Hindlimb muscle (tissue), 1 donor: Measurements from ENCODE around the gene DIS3L2. TPM values are rescaled to one million over a fixed set of nuclear protein-coding genes. Genes with fewer than 3 reads are reported as not detected.
"Not testable (repeated sequence)": the region's sequence is repeated elsewhere in the genome, so short reads cannot be mapped to it uniquely, and the experiment has no call there.

Experiments
- DNase-seq: peaks from one replicate; pipeline ENCODE4 v3.0.0-alpha.2; 2013
- polyA plus RNA-seq: library from polyadenylated mRNA; unstranded; fragments of 120-200 nt; gene quantifications from one replicate; pipeline ENCODE4 v1.2.1, GENCODE V29; 2013; ENCODE audit not compliant: insufficient read length

The DIS3L2 gene
- polyA plus RNA-seq, 1 donor: 25.9 TPM

DNA sequence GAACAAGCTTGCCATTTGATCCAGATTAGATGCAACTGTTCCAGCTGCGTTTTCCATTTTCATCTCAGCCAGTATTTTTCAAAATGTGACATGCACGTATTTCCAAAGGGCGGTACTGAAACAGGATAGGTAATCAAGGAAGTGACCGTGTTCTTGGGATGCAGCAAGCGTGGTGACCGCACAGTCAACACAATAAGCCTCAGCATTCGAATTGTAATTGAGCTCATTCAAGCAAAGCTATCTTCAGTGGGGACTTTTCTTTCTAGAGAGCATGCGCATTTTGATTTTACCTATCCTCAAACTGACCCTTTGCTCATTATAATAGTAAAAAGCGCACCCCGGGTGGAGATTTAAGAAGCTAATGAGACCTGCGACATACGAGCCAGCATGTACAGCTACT is 413.7 kb downstream of the DIS3L2 start:
- DNase-seq: no peak

DNA sequence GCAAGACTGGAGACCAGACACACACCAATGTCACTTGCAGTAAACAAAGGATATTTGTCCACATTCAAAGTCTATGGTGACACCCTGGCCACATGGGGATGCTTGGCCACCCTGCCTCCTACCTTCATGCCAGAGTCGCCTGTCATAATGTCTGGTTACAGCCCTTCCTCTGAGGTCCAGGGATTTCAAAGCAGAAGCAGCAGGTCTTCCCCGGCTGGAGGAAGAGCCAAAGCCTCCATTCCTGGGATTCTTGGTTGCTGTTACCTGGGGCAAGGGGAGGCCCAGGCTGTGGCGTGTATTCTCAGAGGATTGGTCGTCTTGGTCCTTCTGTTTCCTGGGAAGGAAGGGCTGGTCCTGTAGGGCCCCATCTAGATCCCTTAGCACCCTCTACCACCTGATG is 414.7 kb downstream of the DIS3L2 start:
- no peak for DNase-seq

DNA sequence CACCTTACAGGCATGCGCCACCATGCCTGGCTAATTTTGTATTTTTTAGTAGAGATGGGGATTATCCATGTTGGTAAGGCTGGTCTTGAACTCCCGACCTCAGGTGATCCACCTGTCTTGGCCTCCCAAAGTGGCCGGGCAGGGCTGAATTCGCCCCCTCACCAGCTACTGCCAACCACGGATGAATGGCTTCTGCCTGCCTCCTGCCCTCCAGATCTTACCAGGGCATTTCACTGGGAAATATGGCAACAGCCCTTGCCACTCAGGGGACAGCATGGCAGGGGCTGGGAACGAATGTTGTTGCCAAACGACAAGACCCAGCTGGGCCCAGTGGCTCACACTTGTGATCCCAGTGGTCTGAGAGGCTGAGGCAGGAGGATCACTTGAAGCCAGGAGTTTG is 415.2 kb downstream of the DIS3L2 start:
- DNase-seq: no peak

DNA sequence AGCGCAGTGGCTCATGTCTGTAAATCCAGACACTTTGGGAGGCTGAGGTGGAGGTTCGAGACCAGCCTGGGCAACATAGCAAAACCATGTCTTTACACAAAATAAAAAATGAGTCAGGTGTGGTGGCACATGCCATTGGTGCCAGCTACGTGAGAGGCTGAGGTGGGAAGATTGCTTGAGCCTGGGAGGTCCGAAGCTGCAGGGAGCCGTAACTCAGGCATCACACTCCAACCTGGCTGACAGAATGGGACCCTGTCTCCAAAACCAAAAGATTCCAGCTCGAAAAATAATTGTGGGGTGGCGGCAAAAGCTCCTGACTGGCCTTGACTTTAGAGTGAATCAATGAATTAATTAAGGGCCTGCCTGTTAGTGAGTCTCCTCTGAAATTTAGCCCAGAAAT is 415.8 kb downstream of the DIS3L2 start:
- no peak for DNase-seq

DNA sequence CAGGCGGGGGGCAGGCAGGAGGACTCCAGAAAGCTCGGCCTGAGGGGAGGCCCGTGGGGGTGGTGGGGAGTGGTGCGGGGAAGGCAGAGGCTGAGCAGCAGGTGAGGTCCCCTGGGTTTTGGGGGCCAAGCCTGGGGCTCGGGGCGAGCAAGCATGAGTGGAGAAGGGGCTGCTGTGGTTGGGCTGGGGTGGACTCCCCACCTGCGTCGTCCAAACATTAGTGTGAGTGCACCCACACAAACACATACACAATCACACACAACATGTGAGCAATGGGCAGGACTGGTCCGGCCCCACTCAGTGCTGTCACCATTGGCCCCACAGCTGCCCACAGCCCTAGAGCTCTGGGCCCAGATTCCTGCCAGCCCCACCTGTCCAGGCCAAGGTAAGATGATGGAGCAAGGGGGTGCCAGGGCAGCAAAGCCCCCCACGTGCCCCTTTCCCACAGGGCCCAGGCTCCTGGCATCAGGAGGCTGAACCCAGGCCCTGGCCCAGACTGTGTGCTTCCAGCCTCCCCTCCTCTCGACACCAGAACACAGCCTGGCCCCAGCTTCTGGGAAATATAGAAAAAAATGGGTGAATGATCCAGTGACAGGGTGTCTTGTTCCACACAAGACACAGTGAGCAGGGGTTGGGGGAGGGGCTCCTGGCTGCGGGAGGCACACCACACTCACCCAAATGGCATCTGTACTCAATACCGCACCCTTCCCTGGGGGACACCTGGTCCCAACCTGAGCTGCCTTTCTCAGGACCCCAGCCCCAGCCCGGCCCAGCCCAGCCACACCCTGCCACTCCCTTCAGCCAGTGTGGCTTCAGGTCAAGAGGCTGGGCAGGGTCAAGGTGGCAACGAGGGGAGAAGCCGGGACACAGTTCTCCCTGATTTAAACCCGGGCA is 416.6 kb downstream of the DIS3L2 start:
- no peak for DNase-seq

DNA sequence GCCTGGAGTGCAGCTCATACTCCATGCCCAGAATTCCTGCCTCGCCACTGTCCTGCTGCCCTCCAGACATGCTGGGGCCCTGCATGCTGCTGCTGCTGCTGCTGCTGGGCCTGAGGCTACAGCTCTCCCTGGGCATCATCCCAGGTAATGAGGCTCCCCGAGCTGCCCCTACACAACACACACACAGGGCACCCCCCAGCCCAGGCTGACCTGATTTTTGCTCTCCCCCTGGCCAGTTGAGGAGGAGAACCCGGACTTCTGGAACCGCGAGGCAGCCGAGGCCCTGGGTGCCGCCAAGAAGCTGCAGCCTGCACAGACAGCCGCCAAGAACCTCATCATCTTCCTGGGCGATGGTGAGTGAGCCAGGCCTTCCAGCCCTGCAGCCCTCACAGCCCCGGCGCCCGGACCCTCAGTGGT is 417.2 kb downstream of the DIS3L2 start, which contains the start of gene ALPP:
TSS of gene ALPP (plus strand) at position 17 of the 417 bp plus-strand sequence. CDS start at position 69, 52 bp downstream.
- DNase-seq: not testable (repeated sequence)

DNA sequence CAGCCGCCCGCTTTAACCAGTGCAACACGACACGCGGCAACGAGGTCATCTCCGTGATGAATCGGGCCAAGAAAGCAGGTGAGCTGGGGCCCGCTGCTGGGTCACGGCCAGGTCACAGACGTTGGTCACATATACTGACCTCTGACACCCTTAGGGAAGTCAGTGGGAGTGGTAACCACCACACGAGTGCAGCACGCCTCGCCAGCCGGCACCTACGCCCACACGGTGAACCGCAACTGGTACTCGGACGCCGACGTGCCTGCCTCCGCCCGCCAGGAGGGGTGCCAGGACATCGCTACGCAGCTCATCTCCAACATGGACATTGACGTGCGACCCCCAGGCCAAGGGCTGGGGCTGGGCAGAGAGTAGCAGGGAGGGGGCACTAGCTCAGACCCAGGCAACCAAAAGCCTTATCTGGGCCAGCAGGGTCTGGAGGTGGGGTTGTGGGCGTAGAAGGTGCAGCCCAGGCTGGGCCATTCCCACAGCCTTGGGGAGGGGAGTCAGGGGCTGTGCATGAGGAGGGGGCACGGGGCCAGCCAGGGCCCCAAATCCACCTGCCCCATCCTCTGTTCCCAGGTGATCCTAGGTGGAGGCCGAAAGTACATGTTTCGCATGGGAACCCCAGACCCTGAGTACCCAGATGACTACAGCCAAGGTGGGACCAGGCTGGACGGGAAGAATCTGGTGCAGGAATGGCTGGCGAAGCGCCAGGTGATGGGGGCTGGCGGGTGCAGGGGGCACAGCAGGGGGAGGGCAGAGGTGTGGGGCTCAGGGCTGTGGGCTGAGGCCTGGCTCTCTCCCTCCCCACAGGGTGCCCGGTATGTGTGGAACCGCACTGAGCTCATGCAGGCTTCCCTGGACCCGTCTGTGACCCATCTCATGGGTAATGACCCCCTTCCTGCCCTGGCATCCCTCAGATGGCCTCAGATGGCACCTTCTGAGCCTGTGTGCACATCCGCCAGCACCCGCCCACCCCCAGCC is 418.4 kb downstream of the DIS3L2 start:
- DNase-seq: not testable (repeated sequence)

DNA sequence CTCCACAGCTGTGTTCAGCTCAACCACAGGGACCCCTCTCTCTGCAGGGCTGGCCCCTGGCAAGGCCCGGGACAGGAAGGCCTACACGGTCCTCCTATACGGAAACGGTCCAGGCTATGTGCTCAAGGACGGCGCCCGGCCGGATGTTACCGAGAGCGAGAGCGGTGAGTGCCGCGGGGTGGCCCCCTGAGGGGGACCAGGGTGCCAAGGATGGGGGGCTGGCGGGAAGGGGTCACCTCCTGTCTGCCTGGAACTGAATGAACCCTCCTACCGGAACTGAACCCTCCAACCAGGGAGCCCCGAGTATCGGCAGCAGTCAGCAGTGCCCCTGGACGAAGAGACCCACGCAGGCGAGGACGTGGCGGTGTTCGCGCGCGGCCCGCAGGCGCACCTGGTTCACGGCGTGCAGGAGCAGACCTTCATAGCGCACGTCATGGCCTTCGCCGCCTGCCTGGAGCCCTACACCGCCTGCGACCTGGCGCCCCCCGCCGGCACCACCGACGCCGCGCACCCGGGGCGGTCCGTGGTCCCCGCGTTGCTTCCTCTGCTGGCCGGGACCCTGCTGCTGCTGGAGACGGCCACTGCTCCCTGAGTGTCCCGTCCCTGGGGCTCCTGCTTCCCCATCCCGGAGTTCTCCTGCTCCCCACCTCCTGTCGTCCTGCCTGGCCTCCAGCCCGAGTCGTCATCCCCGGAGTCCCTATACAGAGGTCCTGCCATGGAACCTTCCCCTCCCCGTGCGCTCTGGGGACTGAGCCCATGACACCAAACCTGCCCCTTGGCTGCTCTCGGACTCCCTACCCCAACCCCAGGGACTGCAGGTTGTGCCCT is 419.9 kb downstream of the DIS3L2 start:
- not testable (repeated sequence) for DNase-seq

DNA sequence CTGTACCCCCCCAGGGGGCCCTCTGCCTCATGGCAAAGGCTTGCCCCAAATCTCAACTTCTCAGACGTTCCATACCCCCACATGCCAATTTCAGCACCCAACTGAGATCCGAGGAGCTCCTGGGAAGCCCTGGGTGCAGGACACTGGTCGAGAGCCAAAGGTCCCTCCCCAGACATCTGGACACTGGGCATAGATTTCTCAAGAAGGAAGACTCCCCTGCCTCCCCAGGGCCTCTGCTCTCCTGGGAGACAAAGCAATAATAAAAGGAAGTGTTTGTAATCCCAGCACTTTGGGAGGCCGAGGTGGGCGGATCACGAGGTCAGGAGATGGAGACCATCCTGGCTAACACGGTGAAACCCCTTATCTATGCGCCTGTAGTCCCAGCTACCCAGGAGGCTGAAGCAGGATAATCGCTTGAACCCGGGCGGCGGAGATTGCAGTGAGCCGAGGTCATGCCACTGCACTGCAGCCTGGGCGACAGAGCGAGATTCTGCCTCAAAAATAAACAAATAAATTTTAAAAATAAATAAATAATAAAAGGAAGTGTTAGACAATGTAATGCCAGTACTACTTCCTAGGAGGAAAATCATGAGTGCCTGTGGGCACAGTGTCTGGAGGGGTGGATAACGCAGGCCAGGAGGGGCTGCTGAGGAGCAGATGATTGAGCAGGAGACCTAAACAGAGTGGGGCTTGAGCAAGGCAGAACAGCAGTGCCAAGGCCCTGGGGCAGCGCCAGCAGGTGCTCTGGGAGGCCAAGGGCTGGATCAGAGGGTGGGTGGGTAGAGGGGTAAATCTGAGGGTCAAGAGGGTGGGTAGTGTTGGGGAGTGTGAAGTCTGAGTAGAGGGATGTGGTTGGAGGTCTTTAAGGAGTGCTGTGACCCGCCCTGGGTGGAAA is 421.1 kb downstream of the DIS3L2 start:
- DNase-seq: no peak

DNA sequence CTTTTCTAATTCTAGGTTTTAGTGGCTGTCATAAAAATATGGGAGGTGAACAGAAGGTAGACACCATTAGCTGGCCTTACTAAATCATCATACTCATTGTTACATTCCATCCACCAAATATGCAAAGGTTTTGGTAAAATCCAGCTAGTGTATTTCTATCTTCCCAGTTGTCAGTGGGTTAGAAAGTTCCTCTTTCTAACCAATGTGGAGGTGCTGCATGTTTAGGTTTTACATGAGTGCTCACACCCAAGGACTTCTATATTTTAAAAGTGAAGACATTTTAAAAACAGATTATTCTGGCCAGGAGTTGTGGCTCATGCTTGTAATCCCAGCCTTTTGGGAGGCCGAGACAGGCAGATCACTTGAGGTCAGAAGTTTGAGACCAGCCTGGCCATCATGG is 423.0 kb downstream of the DIS3L2 start:
- DNase-seq: no peak

DNA sequence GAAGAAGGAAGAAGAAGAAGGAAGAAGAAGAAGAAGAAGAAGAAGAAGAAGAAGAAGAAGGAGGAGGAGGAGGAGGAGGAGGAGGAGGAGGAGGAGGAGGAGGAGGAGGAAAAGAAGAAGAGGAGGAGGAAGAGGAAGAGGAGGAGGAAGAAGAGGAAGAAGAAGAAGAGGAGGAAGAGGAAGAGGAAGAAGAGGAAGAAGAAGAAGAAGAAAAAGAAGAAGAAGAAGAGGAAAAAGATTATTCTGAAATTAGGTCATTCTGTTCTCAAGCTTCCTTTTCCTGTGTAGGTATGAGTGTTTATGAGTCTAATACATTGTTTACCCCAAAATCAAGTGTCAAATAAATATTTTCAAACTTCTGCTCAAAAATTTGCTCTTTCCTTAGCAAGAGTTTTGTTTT is 423.5 kb downstream of the DIS3L2 start:
- DNase-seq: not testable (repeated sequence)

DNA sequence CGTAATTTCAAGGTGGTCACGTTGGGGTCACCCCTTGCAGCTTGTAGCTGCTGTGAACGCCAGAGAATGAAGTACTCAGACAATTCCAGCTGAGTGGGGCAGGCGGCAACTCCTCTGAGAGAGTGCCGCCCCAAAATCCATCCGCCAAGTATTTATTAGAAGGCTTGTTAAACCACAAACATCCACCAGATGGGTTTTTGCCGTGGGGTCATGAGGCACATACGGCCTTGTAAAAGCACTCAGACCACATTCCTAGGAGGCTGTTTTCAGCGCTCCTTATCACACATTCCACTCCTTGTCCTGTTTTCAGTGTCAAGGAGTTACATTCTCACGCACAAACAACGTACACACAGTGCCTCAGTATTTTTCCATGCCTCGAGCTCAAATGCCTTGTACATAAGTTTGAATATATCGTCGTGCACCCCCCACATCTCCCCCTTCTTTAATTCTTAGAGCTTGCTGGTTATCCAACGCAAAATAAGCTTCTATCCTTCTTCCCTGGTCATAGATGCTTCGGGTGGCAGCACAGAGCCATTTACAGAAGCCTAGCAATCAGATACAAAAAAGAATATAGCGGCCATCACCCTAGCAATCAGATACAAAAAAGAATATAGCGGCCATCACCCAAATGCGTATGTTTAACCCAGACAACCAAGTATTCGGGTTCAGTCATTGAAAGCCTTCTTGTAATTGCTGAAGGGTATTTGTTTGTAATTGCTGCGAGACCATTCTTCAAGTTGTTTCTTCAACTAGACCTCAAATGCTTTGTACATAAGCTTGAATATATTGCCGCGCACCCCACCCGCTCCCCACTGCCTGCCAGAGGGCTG is 424.4 kb downstream of the DIS3L2 start:
- DNase-seq: no peak

DNA sequence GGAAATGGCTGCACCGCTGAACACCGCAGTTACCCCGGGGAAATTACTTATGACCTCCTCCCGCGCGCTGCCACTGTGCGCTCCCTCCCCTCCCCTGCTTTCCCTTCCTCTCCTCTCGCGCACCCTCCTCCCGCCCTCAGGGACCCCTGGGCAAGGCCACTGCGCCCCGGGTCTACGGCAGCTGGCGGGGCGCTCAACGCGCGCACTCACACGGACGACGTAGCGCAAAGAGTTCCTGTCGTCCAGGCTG is 424.9 kb downstream of the DIS3L2 start:
- no peak for DNase-seq

Other genes starting within 250 kb of the DIS3L2 start
- gene PDE6D, start 180.4 kb upstream of the DIS3L2 start, polyA plus RNA-seq: 16.1 TPM
- 39.0 TPM for gene COPS7B, start 175.3 kb upstream of the DIS3L2 start, polyA plus RNA-seq
- 3.5 TPM for gene NPPC, start 35.3 kb upstream of the DIS3L2 start, polyA plus RNA-seq